Neural cell (in vitro differentiated cells): ENCODE data around the gene OR6B3.

ENCODE experiments used
- EP300 ChIP-seq: fragments of 450-650 bp; conservative IDR thresholded peaks from 2 replicates; pipeline ENCODE4 v1.6.1; 2014; ENCODE audit warnings: antibody characterized with exemption, mild to moderate bottlenecking, moderate library complexity; ENCODE audit not compliant: poor library complexity, severe bottlenecking
- EZH2 ChIP-seq: fragments of 200-600, 300-800 bp; shearing (Covaris generic), sonication (generic); IDR thresholded peaks from 2 replicates; pipeline ENCODE4 v1.6.1; 2014; ENCODE audit warnings: antibody characterized with exemption, low read length, borderline replicate concordance, mild to moderate bottlenecking; ENCODE audit not compliant: insufficient read depth, poor library complexity, severe bottlenecking
- MXI1 ChIP-seq: fragments of 450-650 bp; conservative IDR thresholded peaks from 2 replicates; pipeline ENCODE4 v1.6.1; 2014; ENCODE audit warnings: antibody characterized with exemption, mild to moderate bottlenecking; ENCODE audit not compliant: poor library complexity, severe bottlenecking
- POLR2AphosphoS5 ChIP-seq: IDR thresholded peaks from 2 replicates; pipeline ENCODE4 v1.6.1; 2012
- RAD21 ChIP-seq: fragments of 450-650 bp; conservative IDR thresholded peaks from 2 replicates; pipeline ENCODE4 v1.6.1; 2014; ENCODE audit warnings: antibody characterized with exemption, mild to moderate bottlenecking, moderate library complexity
- SMC3 ChIP-seq: fragments of 450-650 bp; conservative IDR thresholded peaks from 2 replicates; pipeline ENCODE4 v1.6.1; 2014; ENCODE audit warnings: antibody characterized with exemption, mild to moderate bottlenecking, moderate library complexity; ENCODE audit not compliant: poor library complexity
- TAF1 ChIP-seq: IDR thresholded peaks from 2 replicates; pipeline ENCODE4 v1.6.1; 2012; ENCODE audit warnings: low read depth
- TF ChIP-seq, protein P1 (sequence below): fragments of 450-650 bp; IDR thresholded peaks from 2 replicates; pipeline ENCODE4 v1.5.1; 2014; ENCODE audit warnings: antibody characterized with exemption, mild to moderate bottlenecking, moderate library complexity; ENCODE audit not compliant: poor library complexity, severe bottlenecking
- TF ChIP-seq, protein P2 (sequence below): IDR thresholded peaks from 2 replicates; pipeline ENCODE4 v1.6.1; 2012; ENCODE audit warnings: borderline replicate concordance

DNA sequence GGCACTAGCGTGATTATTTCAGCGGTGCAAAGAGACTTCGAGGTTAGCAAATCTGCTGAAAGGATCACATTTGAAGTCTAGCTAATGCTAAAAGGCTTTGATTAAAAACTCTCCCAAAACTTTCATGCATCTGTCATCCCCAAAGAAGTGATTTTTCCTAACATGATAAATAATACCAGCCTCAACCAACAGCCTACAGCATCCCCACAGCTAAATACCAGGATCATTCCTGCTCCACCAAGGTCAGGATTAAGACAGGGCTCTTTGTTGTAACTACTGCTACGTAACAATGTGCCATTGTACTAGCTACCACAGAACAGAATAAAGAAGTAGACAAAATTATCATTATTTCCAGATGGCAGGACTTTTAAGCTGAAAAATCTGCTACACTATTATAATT lies 1.6 kb downstream of the OR6B3 start:
- no peak for TF ChIP-seq EZH2
- TF ChIP-seq, protein P1, sequence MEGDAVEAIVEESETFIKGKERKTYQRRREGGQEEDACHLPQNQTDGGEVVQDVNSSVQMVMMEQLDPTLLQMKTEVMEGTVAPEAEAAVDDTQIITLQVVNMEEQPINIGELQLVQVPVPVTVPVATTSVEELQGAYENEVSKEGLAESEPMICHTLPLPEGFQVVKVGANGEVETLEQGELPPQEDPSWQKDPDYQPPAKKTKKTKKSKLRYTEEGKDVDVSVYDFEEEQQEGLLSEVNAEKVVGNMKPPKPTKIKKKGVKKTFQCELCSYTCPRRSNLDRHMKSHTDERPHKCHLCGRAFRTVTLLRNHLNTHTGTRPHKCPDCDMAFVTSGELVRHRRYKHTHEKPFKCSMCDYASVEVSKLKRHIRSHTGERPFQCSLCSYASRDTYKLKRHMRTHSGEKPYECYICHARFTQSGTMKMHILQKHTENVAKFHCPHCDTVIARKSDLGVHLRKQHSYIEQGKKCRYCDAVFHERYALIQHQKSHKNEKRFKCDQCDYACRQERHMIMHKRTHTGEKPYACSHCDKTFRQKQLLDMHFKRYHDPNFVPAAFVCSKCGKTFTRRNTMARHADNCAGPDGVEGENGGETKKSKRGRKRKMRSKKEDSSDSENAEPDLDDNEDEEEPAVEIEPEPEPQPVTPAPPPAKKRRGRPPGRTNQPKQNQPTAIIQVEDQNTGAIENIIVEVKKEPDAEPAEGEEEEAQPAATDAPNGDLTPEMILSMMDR: no peak
- no peak for TF ChIP-seq TAF1
- no peak for TF ChIP-seq EP300
- no peak for TF ChIP-seq RAD21
- TF ChIP-seq POLR2AphosphoS5: no peak
- TF ChIP-seq, protein P2, sequence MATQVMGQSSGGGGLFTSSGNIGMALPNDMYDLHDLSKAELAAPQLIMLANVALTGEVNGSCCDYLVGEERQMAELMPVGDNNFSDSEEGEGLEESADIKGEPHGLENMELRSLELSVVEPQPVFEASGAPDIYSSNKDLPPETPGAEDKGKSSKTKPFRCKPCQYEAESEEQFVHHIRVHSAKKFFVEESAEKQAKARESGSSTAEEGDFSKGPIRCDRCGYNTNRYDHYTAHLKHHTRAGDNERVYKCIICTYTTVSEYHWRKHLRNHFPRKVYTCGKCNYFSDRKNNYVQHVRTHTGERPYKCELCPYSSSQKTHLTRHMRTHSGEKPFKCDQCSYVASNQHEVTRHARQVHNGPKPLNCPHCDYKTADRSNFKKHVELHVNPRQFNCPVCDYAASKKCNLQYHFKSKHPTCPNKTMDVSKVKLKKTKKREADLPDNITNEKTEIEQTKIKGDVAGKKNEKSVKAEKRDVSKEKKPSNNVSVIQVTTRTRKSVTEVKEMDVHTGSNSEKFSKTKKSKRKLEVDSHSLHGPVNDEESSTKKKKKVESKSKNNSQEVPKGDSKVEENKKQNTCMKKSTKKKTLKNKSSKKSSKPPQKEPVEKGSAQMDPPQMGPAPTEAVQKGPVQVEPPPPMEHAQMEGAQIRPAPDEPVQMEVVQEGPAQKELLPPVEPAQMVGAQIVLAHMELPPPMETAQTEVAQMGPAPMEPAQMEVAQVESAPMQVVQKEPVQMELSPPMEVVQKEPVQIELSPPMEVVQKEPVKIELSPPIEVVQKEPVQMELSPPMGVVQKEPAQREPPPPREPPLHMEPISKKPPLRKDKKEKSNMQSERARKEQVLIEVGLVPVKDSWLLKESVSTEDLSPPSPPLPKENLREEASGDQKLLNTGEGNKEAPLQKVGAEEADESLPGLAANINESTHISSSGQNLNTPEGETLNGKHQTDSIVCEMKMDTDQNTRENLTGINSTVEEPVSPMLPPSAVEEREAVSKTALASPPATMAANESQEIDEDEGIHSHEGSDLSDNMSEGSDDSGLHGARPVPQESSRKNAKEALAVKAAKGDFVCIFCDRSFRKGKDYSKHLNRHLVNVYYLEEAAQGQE: no peak
- TF ChIP-seq SMC3: no peak
- no peak for TF ChIP-seq MXI1
